AG04450 (cell line): ENCODE measurements around the gene COL6A5. TPM values are rescaled to one million over a fixed set of nuclear protein-coding genes. Genes with fewer than 3 reads are reported as not detected.

Experiments used
- CTCF ChIA-PET: fragments of 300-600, 350-600 bp; formaldehyde crosslinking; extraction: SDS; loops from one replicate; lab custom pipeline; 2022; ENCODE audit warnings: antibody characterized with exemption, inconsistent platforms; lab: Charles Lee
- POLR2A ChIA-PET: fragments of 350-600 bp; formaldehyde crosslinking; extraction: SDS; loops from one replicate; lab custom pipeline; 2021; ENCODE audit warnings: antibody characterized with exemption, inconsistent platforms; lab: Yijun Ruan, JAX
- DNase-seq: peaks from one replicate; pipeline ENCODE4 v3.0.0-alpha.2; 2011; ENCODE audit warnings: low read depth, low spot score
- H3K27ac ChIP-seq: one replicate; pipeline ENCODE4 v1.5.1; 2012; ENCODE audit warnings: low read depth, low read length, control low read depth
- H3K27me3 ChIP-seq: one replicate; pipeline ENCODE4 v1.6.0; 2012; ENCODE audit warnings: low read length; ENCODE audit not compliant: control insufficient read depth, insufficient read depth
- H3K4me3 ChIP-seq: 2 replicates; pipeline ENCODE4 v1.5.1; 2011; ENCODE audit warnings: mild to moderate bottlenecking, low read depth, low read length, control low read depth
- H3K9me3 ChIP-seq: 2 replicates; pipeline ENCODE4 v1.5.1; 2012; ENCODE audit warnings: low read length; ENCODE audit not compliant: control insufficient read depth, insufficient read depth
- CTCF ChIP-seq: IDR thresholded peaks from 2 replicates; pipeline ENCODE4 v1.5.1; 2011; ENCODE audit warnings: low read depth, low read length, control low read depth, inconsistent platforms
- polyA plus RNA-seq: library from polyadenylated mRNA; depleted of rRNA; stranded (reverse); fragments of >200 nt; gene quantifications from 2 replicates; pipeline ENCODE4 v1.2.3, GENCODE V29; 2011

The COL6A5 gene
- polyA plus RNA-seq, 1 experiment, result not detected

GRCh38 chr3:130516645-130517512 lies 171.4 kb downstream of the COL6A5 start, which contains the start of gene COL6A6:
Gene COL6A6, plus strand, starts transcription at chr3:130517177. Its CDS starts 43,188 bp downstream, at chr3:130560365.
- peaks cover 17% of the 10 kb centered on the region for H3K27me3 ChIP-seq
- no peak within 1 kb of the TSS for H3K4me3 ChIP-seq
- TF ChIP-seq CTCF, result no peak
- no peak for DNase-seq
- ChIA-PET CTCF (interaction anchor here (1.1 kb wide), 1 partner anchor 22 kb away, joined by 3 read pairs; no protein-coding TSS in a partner anchor), POLR2A (no interaction called here)
- no peaks in the 10 kb centered on the region for H3K9me3 ChIP-seq
- H3K27ac ChIP-seq, result no peak within 1 kb of the TSS

DNA sequence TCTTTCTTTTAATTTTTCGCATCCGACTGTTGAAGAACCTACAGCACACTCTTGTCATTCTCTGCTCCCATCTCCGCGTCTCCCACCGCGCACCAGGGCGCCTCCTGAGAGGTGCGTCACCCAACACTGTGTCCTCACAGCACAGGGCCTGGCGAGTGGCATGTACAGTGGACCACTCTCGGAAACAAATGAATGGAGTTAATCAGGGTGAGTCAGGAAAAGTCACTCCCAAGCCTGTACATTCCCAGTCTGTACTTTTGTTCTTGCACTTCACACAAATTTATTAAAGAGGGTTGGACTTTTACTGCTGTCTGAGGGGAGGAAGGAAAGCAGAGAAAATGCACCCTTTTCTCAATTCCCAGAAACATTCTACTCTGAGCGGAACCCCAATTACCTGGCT lies 172.1 kb downstream of the COL6A5 start:
- H3K4me3 ChIP-seq, result no peak overlapping the region
- H3K9me3 ChIP-seq, result no peaks in the 10 kb centered on the region
- DNase-seq, result no peak
- no peak overlapping the region for H3K27ac ChIP-seq
- H3K27me3 ChIP-seq, result peaks cover 17% of the 10 kb centered on the region
- POLR2A ChIA-PET, result no interaction called here
- CTCF ChIA-PET, result no interaction called here
- no peak for TF ChIP-seq CTCF

DNA sequence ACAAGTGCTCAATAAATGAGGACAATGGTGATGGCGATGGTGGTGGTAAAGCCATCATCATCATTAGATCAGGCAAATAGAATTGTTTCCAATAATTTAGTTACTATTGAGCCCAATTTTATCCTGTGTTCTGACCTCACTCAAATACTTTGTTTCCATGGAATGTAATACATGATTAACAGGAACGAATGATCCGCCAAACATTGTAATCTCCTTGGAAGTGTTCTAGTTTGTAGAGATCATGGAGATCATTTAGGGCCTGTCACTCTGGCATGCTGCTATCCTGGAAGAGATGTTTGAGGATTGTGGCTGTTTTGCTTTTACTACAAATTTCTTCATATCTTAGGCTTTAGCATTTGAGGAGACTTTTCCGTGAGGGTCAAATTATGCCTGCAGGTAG lies 174.3 kb downstream of the COL6A5 start:
- POLR2A ChIA-PET, result no interaction called here

DNA sequence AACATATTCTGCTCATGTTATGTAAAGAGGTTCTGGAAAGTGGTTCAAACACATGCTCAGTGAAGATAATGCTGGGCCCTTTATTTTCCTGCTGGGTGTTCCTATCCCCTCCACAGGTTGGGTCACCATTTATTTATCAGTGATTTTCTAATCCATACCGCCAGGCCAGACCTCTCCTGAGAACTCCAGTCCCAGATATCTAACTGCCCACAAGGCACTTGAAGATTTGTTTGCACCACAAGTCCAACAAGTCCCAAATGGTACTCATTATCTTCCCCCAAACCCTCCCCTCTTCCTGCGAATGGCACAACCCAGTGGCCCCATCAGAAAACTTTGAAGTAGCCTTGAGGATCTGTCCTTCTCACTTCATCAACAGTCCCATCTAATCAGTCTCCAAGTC lies 176.9 kb downstream of the COL6A5 start:
- POLR2A ChIA-PET, result no interaction called here
- no peak for TF ChIP-seq CTCF
- Histone ChIP-seq H3K27ac (no peak overlapping the region), H3K4me3 (no peak overlapping the region), H3K9me3 (no peaks in the 10 kb centered on the region), H3K27me3 (peaks cover 10% of the 10 kb centered on the region)
- CTCF ChIA-PET, result no interaction called here
- no peak for DNase-seq

More for the DNA sequence above, 174.3 kb downstream of the COL6A5 start:
- no peak for DNase-seq
- H3K9me3 ChIP-seq, result no peaks in the 10 kb centered on the region
- no peak overlapping the region for H3K4me3 ChIP-seq
- CTCF ChIA-PET, result no interaction called here
- H3K27me3 ChIP-seq, result peaks cover 20% of the 10 kb centered on the region
- no peak for TF ChIP-seq CTCF
- no peak overlapping the region for H3K27ac ChIP-seq

DNA sequence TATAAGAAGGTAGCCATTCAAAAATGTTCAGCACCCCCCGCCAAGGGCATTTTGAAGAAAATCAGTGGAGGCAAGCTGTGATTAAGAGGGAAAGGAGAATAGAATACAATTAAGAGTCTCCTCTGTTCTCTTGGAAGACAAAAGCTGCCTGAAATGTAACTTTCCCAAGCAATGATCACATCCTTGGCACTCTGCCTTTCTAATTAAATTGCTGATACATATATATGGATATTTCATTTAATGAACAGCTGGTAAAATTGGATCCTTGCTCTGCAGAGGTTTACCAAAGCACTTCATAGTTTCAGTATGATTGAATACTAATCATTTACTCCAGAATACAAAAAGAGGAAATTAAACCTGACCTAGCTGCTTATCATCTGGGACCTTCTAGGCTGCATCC lies 182.0 kb downstream of the COL6A5 start:
- DNase-seq, result no peak
- TF ChIP-seq CTCF, result no peak
- Histone ChIP-seq H3K27me3 (peaks cover 3% of the 10 kb centered on the region), H3K27ac (no peak overlapping the region), H3K9me3 (no peaks in the 10 kb centered on the region), H3K4me3 (no peak overlapping the region)
- ChIA-PET CTCF (interaction anchor here (1.1 kb wide), 1 partner anchor 366 kb away, joined by 3 read pairs; the partner anchor contains the start of gene ATP2C1), POLR2A (no interaction called here)
